Uterus (tissue), 2 donors: ENCODE data around the gene SLC10A6.

Experiments used
- CTCF ChIP-seq, 4 experiments: fragments of 200-600 bp in 2 of 4; fragments of 450-650 bp in 2 of 4; sonication (generic) in 2 of 4; IDR thresholded peaks; one replicate each; pipeline ENCODE4 v1.5.1; 2016 to 2019; ENCODE audit warnings: antibody characterized with exemption in 4 of 4, mild to moderate bottlenecking in 2 of 4, moderate library complexity in 1 of 4
- POLR2A ChIP-seq, 2 donors: fragments of 450-650 bp; IDR thresholded peaks; one replicate each; pipeline ENCODE4 v1.6.1; 2016; ENCODE audit warnings: antibody characterized with exemption in 2 of 2, mild to moderate bottlenecking in 1 of 2, moderate library complexity in 1 of 2

- no peak for TF ChIP-seq CTCF (IDR thresholded peaks at IDR 0.05)
- no peak for TF ChIP-seq POLR2A (IDR thresholded peaks at IDR 0.05)
Observed at GRCh38 chr4:86893136-86893535, 44.0 kb upstream of the SLC10A6 start.
